IMR-90 (cell line): ENCODE data around the gene SHLD1. TPM values are rescaled to one million over a fixed set of nuclear protein-coding genes. Genes with fewer than 3 reads are reported as not detected.

Experiments
- ATAC-seq: fragments of 200-7000 bp; cut with Tn5 transposase; 2 replicates; pipeline ENCODE4 v1.9.1; 2020; ENCODE audit warnings: low read depth, mild to moderate bottlenecking, moderate library complexity
- BruUV-seq: library from RNA; stranded (reverse); fragments of 400-500 nt; replicated peaks from 2 replicates; lab custom pipeline; 2021; lab: Mats Ljungman, UMichigan
- CTCF ChIA-PET: fragments of 300-600 bp; formaldehyde crosslinking; extraction: SDS; loops from one replicate; lab custom pipeline; 2021; ENCODE audit warnings: antibody characterized with exemption; lab: Yijun Ruan, JAX
- POLR2A ChIA-PET: fragments of 300-600 bp; sonication (Branson Sonifier 250); formaldehyde crosslinking; loops from one replicate; lab custom pipeline; 2022; ENCODE audit warnings: antibody characterized with exemption; ENCODE audit not compliant: unreplicated experiment; lab: Charles Lee
- DNase-seq: peaks from one replicate; pipeline ENCODE4 v3.0.0; 2013
- H2AFZ ChIP-seq: replicated peaks from 2 replicates; pipeline ENCODE3; 2013; ENCODE audit warnings: low read length, mild to moderate bottlenecking; ENCODE audit not compliant: poor library complexity
- H2AK5ac ChIP-seq: 2 replicates; pipeline ENCODE4 v1.6.1; 2013; ENCODE audit warnings: low read depth, low read length, inconsistent platforms
- H2AK9ac ChIP-seq: replicated peaks from 2 replicates; pipeline ENCODE3; 2013; ENCODE audit warnings: mild to moderate bottlenecking, low read depth, low read length, moderate library complexity; ENCODE audit not compliant: poor library complexity
- H2BK120ac ChIP-seq: 2 replicates; pipeline ENCODE4 v1.6.1; 2013; ENCODE audit warnings: low read depth, low read length, inconsistent platforms
- H2BK15ac ChIP-seq: 3 replicates; pipeline ENCODE4 v1.6.1; 2013; ENCODE audit warnings: low read depth, low read length, inconsistent platforms
- H2BK20ac ChIP-seq: 2 replicates; pipeline ENCODE4 v1.6.1; 2013; ENCODE audit warnings: low read depth, mild to moderate bottlenecking, inconsistent platforms, low read length, moderate library complexity
- H2BK5ac ChIP-seq: 2 replicates; pipeline ENCODE4 v1.6.1; 2013; ENCODE audit warnings: mild to moderate bottlenecking, low read depth, low read length, inconsistent platforms; ENCODE audit not compliant: poor library complexity, severe bottlenecking
- H3K14ac ChIP-seq: replicated peaks from 2 replicates; pipeline ENCODE4 v1.6.1; 2013; ENCODE audit warnings: low read depth, low read length, inconsistent platforms
- H3K18ac ChIP-seq: 2 replicates; pipeline ENCODE4 v1.6.1; 2013; ENCODE audit warnings: low read depth, low read length, control low read depth
- H3K23ac ChIP-seq: 2 replicates; pipeline ENCODE4 v1.6.1; 2013; ENCODE audit warnings: low read depth, low read length, inconsistent platforms
- H3K27ac ChIP-seq: 2 replicates; pipeline ENCODE4 v1.5.1; 2013; ENCODE audit warnings: mild to moderate bottlenecking, control low read depth, low read length; ENCODE audit not compliant: insufficient read depth
- H3K27me3 ChIP-seq: 2 replicates; pipeline ENCODE4 v1.6.1; 2013; ENCODE audit warnings: low read length; ENCODE audit not compliant: control insufficient read depth, insufficient read depth
- H3K36me3 ChIP-seq: 2 replicates; pipeline ENCODE4 v1.6.1; 2013; ENCODE audit warnings: low read length, mixed read lengths; ENCODE audit not compliant: control insufficient read depth, insufficient read depth
- H3K4ac ChIP-seq: 2 replicates; pipeline ENCODE4 v1.6.1; 2013; ENCODE audit warnings: low read depth, low read length, inconsistent platforms
- H3K4me1 ChIP-seq: 2 replicates; pipeline ENCODE4 v1.6.1; 2013; ENCODE audit warnings: low read length, mixed read lengths; ENCODE audit not compliant: control insufficient read depth, insufficient read depth
- H3K4me2 ChIP-seq: 2 replicates; pipeline ENCODE4 v1.6.1; 2013; ENCODE audit warnings: low read depth, mild to moderate bottlenecking, control low read depth, low read length, moderate library complexity
- H3K4me3 ChIP-seq: 2 replicates; pipeline ENCODE4 v1.5.1; 2013; ENCODE audit warnings: low read depth, mild to moderate bottlenecking, control low read depth, low read length, moderate library complexity; ENCODE audit not compliant: insufficient read depth
- H3K56ac ChIP-seq: 2 replicates; pipeline ENCODE4 v1.6.1; 2013; ENCODE audit warnings: low read length, inconsistent platforms; ENCODE audit not compliant: insufficient read depth; ENCODE audit errors: extremely low read depth
- H3K79me1 ChIP-seq, 2 experiments: 2 replicates each; pipeline ENCODE4 v1.6.1; 2013; ENCODE audit warnings: low read length in 2 of 2, inconsistent platforms in 1 of 2, low read depth in 1 of 2
- H3K9ac ChIP-seq: 2 replicates; pipeline ENCODE4 v1.6.1; 2013; ENCODE audit warnings: low read depth, low read length, control low read depth
- H3K9me1 ChIP-seq: 2 replicates; pipeline ENCODE4 v1.6.1; 2013; ENCODE audit warnings: low read length, inconsistent platforms; ENCODE audit not compliant: insufficient read depth
- H3K9me3 ChIP-seq: 2 replicates; pipeline ENCODE4 v1.6.1; 2013; ENCODE audit warnings: low read length; ENCODE audit not compliant: control insufficient read depth, insufficient read depth
- H4K20me1 ChIP-seq: 2 replicates; pipeline ENCODE4 v1.6.1; 2013; ENCODE audit warnings: low read length, inconsistent platforms; ENCODE audit not compliant: insufficient read depth
- H4K5ac ChIP-seq: 2 replicates; pipeline ENCODE4 v1.6.1; 2013; ENCODE audit warnings: mild to moderate bottlenecking, low read depth, low read length, control low read depth
- H4K8ac ChIP-seq, 2 experiments: 2 replicates each; pipeline ENCODE4 v1.6.1; 2013; ENCODE audit warnings: low read depth in 2 of 2, low read length in 2 of 2, control low read depth in 1 of 2, inconsistent platforms in 1 of 2
- H4K91ac ChIP-seq: 2 replicates; pipeline ENCODE4 v1.6.1; 2013; ENCODE audit warnings: low read depth, low read length, inconsistent platforms; ENCODE audit not compliant: insufficient read depth
- BHLHE40 ChIP-seq: fragments of 150-350 bp; IDR thresholded peaks from 2 replicates; pipeline ENCODE4 v1.6.1; 2016; ENCODE audit warnings: mild to moderate bottlenecking, low read depth, low read length
- CEBPB ChIP-seq: IDR thresholded peaks from 2 replicates; pipeline ENCODE4 v1.6.1; 2012; ENCODE audit warnings: low read depth, low read length, improper control_type of control experiment
- CHD1 ChIP-seq: IDR thresholded peaks from 2 replicates; pipeline ENCODE4 v1.6.1; 2012; ENCODE audit warnings: low read depth, low read length, improper control_type of control experiment
- CTCF ChIP-seq: conservative IDR thresholded peaks from 2 replicates; pipeline ENCODE4 v1.5.1; 2012; ENCODE audit warnings: mild to moderate bottlenecking, low read depth, low read length, improper control_type of control experiment
- ELK1 ChIP-seq: fragments of 150-350 bp; IDR thresholded peaks from 2 replicates; pipeline ENCODE4 v1.6.1; 2016; ENCODE audit warnings: low read depth, mild to moderate bottlenecking, low read length, moderate library complexity, borderline replicate concordance
- FOS ChIP-seq: fragments of 150-350 bp; IDR thresholded peaks from 2 replicates; pipeline ENCODE4 v1.6.1; 2016; ENCODE audit warnings: low read depth, low read length
- MAFK ChIP-seq: IDR thresholded peaks from 2 replicates; pipeline ENCODE4 v1.6.1; 2012; ENCODE audit warnings: low read depth, low read length, improper control_type of control experiment
- MAZ ChIP-seq: IDR thresholded peaks from 2 replicates; pipeline ENCODE4 v1.6.1; 2012; ENCODE audit warnings: low read depth, mild to moderate bottlenecking, low read length, improper control_type of control experiment, moderate library complexity, borderline replicate concordance
- MXI1 ChIP-seq: IDR thresholded peaks from 2 replicates; pipeline ENCODE4 v1.6.1; 2012; ENCODE audit warnings: low read depth, mild to moderate bottlenecking, low read length, moderate library complexity, borderline replicate concordance
- NFE2L2 ChIP-seq: fragments of 150-350 bp; IDR thresholded peaks from 2 replicates; pipeline ENCODE4 v1.6.1; 2016; ENCODE audit warnings: low read depth, mild to moderate bottlenecking, low read length
- POLR2A ChIP-seq: IDR thresholded peaks from 2 replicates; pipeline ENCODE4 v1.6.1; 2012; ENCODE audit warnings: mild to moderate bottlenecking, low read depth, low read length
- RAD21 ChIP-seq: IDR thresholded peaks from 2 replicates; pipeline ENCODE4 v1.6.1; 2012; ENCODE audit warnings: low read length, improper control_type of control experiment
- RCOR1 ChIP-seq: IDR thresholded peaks from 2 replicates; pipeline ENCODE4 v1.6.1; 2012; ENCODE audit warnings: mild to moderate bottlenecking, low read length, improper control_type of control experiment; ENCODE audit not compliant: insufficient replicate concordance
- RFX5 ChIP-seq: IDR thresholded peaks from 2 replicates; pipeline ENCODE4 v1.8.0; 2012; ENCODE audit warnings: low read depth, mild to moderate bottlenecking, low read length, moderate library complexity
- SMC3 ChIP-seq: fragments of 150-350 bp; IDR thresholded peaks from 2 replicates; pipeline ENCODE4 v1.6.1; 2016; ENCODE audit warnings: low read depth, mild to moderate bottlenecking, antibody characterized with exemption, low read length, moderate library complexity
- USF2 ChIP-seq: fragments of 150-350 bp; IDR thresholded peaks from 2 replicates; pipeline ENCODE4 v1.6.1; 2017; ENCODE audit warnings: mild to moderate bottlenecking, antibody characterized with exemption, low read length, low read depth
- WGBS, 2 experiments: methylation state at CpG; one replicate each; pipeline versions ENCODE4 v1.1.5 to v1.1.7; 2013; ENCODE audit warnings: missing lambda C conversion rate in 2 of 2; ENCODE audit not compliant: insufficient read length in 1 of 2; ENCODE audit errors: extremely low coverage in 2 of 2; 5-methylcytosine and 5-hydroxymethylcytosine counted together
- dilution Hi-C: fragments of 300-500 bp; cut with HindIII; formaldehyde crosslinking; loops from one replicate; pipeline ENCODE4 v1.14.3; 2018; ENCODE audit warnings: low sequenced_read_pairs; ENCODE audit not compliant: unreplicated experiment
- in situ Hi-C: fragments of 300-500 bp; cut with MboI; formaldehyde crosslinking; loops from 3 replicates; pipeline ENCODE4 v1.14.3; 2019; ENCODE audit warnings: low sequenced_read_pairs, inconsistent platforms, mixed read lengths
- intact Hi-C: fragments of 100-400 bp; cut with micrococcal nuclease; formaldehyde crosslinking; loops from 2 replicates; pipeline ENCODE4 v1.10.0; 2022
- polyA plus RNA-seq, 3 experiments: library from polyadenylated mRNA; depleted of rRNA; stranded (reverse); fragments of >200 nt; gene quantifications; 2 replicates each; pipeline ENCODE4 v1.2.3, GENCODE V29; 2012; ENCODE audit warnings: low replicate concordance in 1 of 3
- total RNA-seq: library from RNA; depleted of rRNA; stranded (reverse); fragments of >200 nt; gene quantifications from 2 replicates; pipeline ENCODE4 v1.2.3, GENCODE V29; 2012

SHLD1 gene
- total and polyA plus RNA-seq, 2 of the 4 experiments (the other 2 are of a cell fraction): 2.6 to 3.0 TPM

- no peak overlapping the region for H2BK120ac ChIP-seq
- H4K20me1 ChIP-seq: no peaks in the 10 kb centered on the region
- H2BK15ac ChIP-seq: no peak overlapping the region
- no peak overlapping the region for H3K27ac ChIP-seq
- intact Hi-C loops: no loop called here
- H2AFZ ChIP-seq: no peak overlapping the region
- no peaks in the 10 kb centered on the region for H3K36me3 ChIP-seq
- dilution Hi-C loops: no loop called here
- H2AK9ac ChIP-seq: no peak overlapping the region
- no peak overlapping the region for H2BK20ac ChIP-seq
- H2AK5ac ChIP-seq: no peak overlapping the region
- H3K79me1 ChIP-seq: no peaks in the 10 kb centered on the region
- H3K23ac ChIP-seq: no peak overlapping the region
- DNase-seq: no peak
- H3K18ac ChIP-seq: no peak overlapping the region
- no peak overlapping the region for H3K9ac ChIP-seq
- no peak overlapping the region for H4K8ac ChIP-seq
- 60% methylated on average over 1 of the region's 3 CpGs; no CpG with 5 or more reads in 1 of the 2 experiments for WGBS, 2 experiments
- H3K9me3 ChIP-seq: no peaks in the 10 kb centered on the region
- no peak overlapping the region for H3K4ac ChIP-seq
- in situ Hi-C loops: no loop called here
- H4K5ac ChIP-seq: no peak overlapping the region
- H3K4me1 ChIP-seq: no peaks in the 10 kb centered on the region; the same call in 1 of the 2 replicates
- CTCF ChIA-PET: no interaction called here
- ATAC-seq: no peak
- TF ChIP-seq POLR2A (no peak), ELK1 (no peak), MXI1 (no peak), RAD21 (no peak), CTCF (no peak), MAZ (no peak), FOS (no peak), CHD1 (no peak), USF2 (no peak), MAFK (no peak), RFX5 (no peak), RCOR1 (no peak), BHLHE40 (no peak), CEBPB (no peak), SMC3 (no peak), NFE2L2 (no peak)
- H3K27me3 ChIP-seq: no peaks in the 10 kb centered on the region
- no peak overlapping the region for H4K91ac ChIP-seq
- BruUV-seq: no TSS peak
- no peak overlapping the region for H2BK5ac ChIP-seq
- H3K9me1 ChIP-seq: peaks cover 3% of the 10 kb centered on the region; the same call in 1 of the 2 replicates
- H3K4me2 ChIP-seq: no peak overlapping the region
- no peak overlapping the region for H3K14ac ChIP-seq
- POLR2A ChIA-PET: interaction anchor here (0.7 kb wide), 1 partner anchor 701 kb away, joined by 3 read pairs; no protein-coding TSS in a partner anchor
- no peak overlapping the region for H3K4me3 ChIP-seq
- H3K56ac ChIP-seq: no peak overlapping the region
Measured at GRCh38 chr20:5855939-5856338, 105.7 kb downstream of the SHLD1 start.
